Measurements from ENCODE around the gene JAZF1. TPM values are rescaled to one million over a fixed set of nuclear protein-coding genes. Genes with fewer than 3 reads are reported as not detected.
"Not testable (repeated sequence)": the region's sequence is repeated elsewhere in the genome, so short reads cannot be mapped to it uniquely, and the experiment has no call there.

Gene JAZF1
- total RNA-seq, 1 experiment from 2014 or later = 36.6 TPM

GRCh38 chr7:27869056-27869455 lies 311.5 kb downstream of the JAZF1 start:
- no peak for DNase-seq (ENCODE audit: low read depth in 1 of 2, low spot score in 2 of 2)
- peaks cover 14% of the 10 kb centered on the region for H3K4me1 ChIP-seq (replicated peaks)
- no peak overlapping the region for H3K27ac ChIP-seq
- H3K36me3 ChIP-seq = no peaks in the 10 kb centered on the region; the same call in 1 of the 2 replicates
- no peaks in the 10 kb centered on the region for H3K9me3 ChIP-seq (replicated peaks)
- no peak overlapping the region for H3K4me3 ChIP-seq
- H3K27me3 ChIP-seq (replicated peaks) = peaks cover 4% of the 10 kb centered on the region; the same call in 1 of the 2 replicates

- H3K4me3 ChIP-seq = no peak overlapping the region
- DNase-seq (ENCODE audit: low read depth in 1 of 2, low spot score in 2 of 2) = no peak
- H3K9me3 ChIP-seq (replicated peaks) = no peaks in the 10 kb centered on the region
- no peak overlapping the region for H3K27ac ChIP-seq
- peaks cover 3% of the 10 kb centered on the region; the same call in 1 of the 2 replicates for H3K36me3 ChIP-seq
- H3K27me3 ChIP-seq (replicated peaks) = peaks cover 4% of the 10 kb centered on the region; the same call in 1 of the 2 replicates
- peaks cover 16% of the 10 kb centered on the region for H3K4me1 ChIP-seq (replicated peaks)
Observed at GRCh38 chr7:27868131-27868550, 312.5 kb downstream of the JAZF1 start.

GRCh38 chr7:27866828-27867672 lies 313.5 kb downstream of the JAZF1 start:
- H3K9me3 ChIP-seq (replicated peaks) = no peaks in the 10 kb centered on the region
- no peak for DNase-seq (ENCODE audit: low read depth in 1 of 2, low spot score in 2 of 2)
- H3K4me3 ChIP-seq = no peak overlapping the region
- H3K36me3 ChIP-seq = peaks cover 3% of the 10 kb centered on the region; the same call in 1 of the 2 replicates
- H3K27me3 ChIP-seq (replicated peaks) = no peaks in the 10 kb centered on the region
- H3K27ac ChIP-seq = no peak overlapping the region
- peaks cover 12% of the 10 kb centered on the region for H3K4me1 ChIP-seq (replicated peaks)

GRCh38 chr7:27866256-27866655 lies 314.3 kb downstream of the JAZF1 start:
- no peak for DNase-seq (ENCODE audit: low read depth in 1 of 2, low spot score in 2 of 2)
- H3K27ac ChIP-seq = no peak overlapping the region
- H3K36me3 ChIP-seq = peaks cover 3% of the 10 kb centered on the region; the same call in 1 of the 2 replicates
- peaks cover 12% of the 10 kb centered on the region for H3K4me1 ChIP-seq (replicated peaks)
- no peaks in the 10 kb centered on the region for H3K27me3 ChIP-seq (replicated peaks)
- H3K9me3 ChIP-seq (replicated peaks) = no peaks in the 10 kb centered on the region
- H3K4me3 ChIP-seq = no peak overlapping the region

GRCh38 chr7:27863880-27864279 lies 316.7 kb downstream of the JAZF1 start:
- H3K36me3 ChIP-seq = peaks cover 3% of the 10 kb centered on the region; the same call in 1 of the 2 replicates
- peak overlapping the region; percentile 37 for H3K27ac ChIP-seq
- peak; percentile 77 to 86 for DNase-seq (ENCODE audit: low read depth in 1 of 2, low spot score in 2 of 2)
- H3K4me3 ChIP-seq = no peak overlapping the region
- H3K4me1 ChIP-seq (replicated peaks) = peaks cover 12% of the 10 kb centered on the region
- H3K9me3 ChIP-seq (replicated peaks) = no peaks in the 10 kb centered on the region
- H3K27me3 ChIP-seq (replicated peaks) = no peaks in the 10 kb centered on the region

GRCh38 chr7:27861747-27862146 lies 318.8 kb downstream of the JAZF1 start:
- DNase-seq (ENCODE audit: low read depth in 1 of 2, low spot score in 2 of 2) = no peak
- Histone ChIP-seq H3K4me3 (no peak overlapping the region), H3K4me1 (replicated peaks) (peaks cover 12% of the 10 kb centered on the region), H3K27ac (no peak overlapping the region), H3K36me3 (peaks cover 3% of the 10 kb centered on the region; the same call in 1 of the 2 replicates), H3K9me3 (replicated peaks) (no peaks in the 10 kb centered on the region), H3K27me3 (replicated peaks) (no peaks in the 10 kb centered on the region)

GRCh38 chr7:27860800-27861199 lies 319.8 kb downstream of the JAZF1 start:
- peaks cover 5% of the 10 kb centered on the region; the same call in 1 of the 2 replicates for H3K36me3 ChIP-seq
- H3K4me1 ChIP-seq (replicated peaks) = peaks cover 12% of the 10 kb centered on the region
- H3K27ac ChIP-seq = no peak overlapping the region
- no peak for DNase-seq (ENCODE audit: low read depth in 1 of 2, low spot score in 2 of 2)
- no peaks in the 10 kb centered on the region for H3K9me3 ChIP-seq (replicated peaks)
- H3K27me3 ChIP-seq (replicated peaks) = no peaks in the 10 kb centered on the region
- H3K4me3 ChIP-seq = no peak overlapping the region

- H3K9me3 ChIP-seq (replicated peaks); H3K4me3 ChIP-seq; H3K4me1 ChIP-seq (replicated peaks); H3K27ac ChIP-seq; DNase-seq (ENCODE audit: low read depth in 1 of 2, low spot score in 2 of 2); H3K27me3 ChIP-seq (replicated peaks); H3K36me3 ChIP-seq: not testable (repeated sequence)
Observed at GRCh38 chr7:27856703-27857485, 323.7 kb downstream of the JAZF1 start.

GRCh38 chr7:27850531-27850930 lies 330.1 kb downstream of the JAZF1 start:
- no peaks in the 10 kb centered on the region for H3K9me3 ChIP-seq (replicated peaks)
- H3K4me3 ChIP-seq = no peak overlapping the region
- no peaks in the 10 kb centered on the region for H3K4me1 ChIP-seq (replicated peaks)
- H3K36me3 ChIP-seq = no peaks in the 10 kb centered on the region
- no peaks in the 10 kb centered on the region for H3K27me3 ChIP-seq (replicated peaks)
- no peak for DNase-seq (ENCODE audit: low read depth in 1 of 2, low spot score in 2 of 2)
- no peak overlapping the region for H3K27ac ChIP-seq

GRCh38 chr7:27846388-27846787 lies 334.2 kb downstream of the JAZF1 start:
- H3K9me3 ChIP-seq (replicated peaks) = no peaks in the 10 kb centered on the region
- H3K27ac ChIP-seq = no peak overlapping the region
- DNase-seq (ENCODE audit: low read depth in 1 of 2, low spot score in 2 of 2) = no peak
- no peak overlapping the region for H3K4me3 ChIP-seq
- H3K4me1 ChIP-seq (replicated peaks) = no peaks in the 10 kb centered on the region
- no peaks in the 10 kb centered on the region for H3K27me3 ChIP-seq (replicated peaks)
- 0 out of 2 replicates have a peak, but pooled peaks cover 5% of the 10 kb centered on the region for H3K36me3 ChIP-seq

GRCh38 chr7:27843584-27844305 lies 336.9 kb downstream of the JAZF1 start:
- H3K4me1 ChIP-seq (replicated peaks) = no peaks in the 10 kb centered on the region
- H3K27me3 ChIP-seq (replicated peaks) = no peaks in the 10 kb centered on the region
- no peak overlapping the region for H3K27ac ChIP-seq
- H3K9me3 ChIP-seq (replicated peaks) = no peaks in the 10 kb centered on the region
- no peak for DNase-seq (ENCODE audit: low read depth in 1 of 2, low spot score in 2 of 2)
- H3K36me3 ChIP-seq = peaks cover 8% of the 10 kb centered on the region; the same call in 1 of the 2 replicates
- no peak overlapping the region for H3K4me3 ChIP-seq

GRCh38 chr7:27842851-27843250 lies 337.7 kb downstream of the JAZF1 start:
- DNase-seq (ENCODE audit: low read depth in 1 of 2, low spot score in 2 of 2) = no peak
- H3K4me3 ChIP-seq = no peak overlapping the region
- H3K4me1 ChIP-seq (replicated peaks) = no peaks in the 10 kb centered on the region
- H3K9me3 ChIP-seq (replicated peaks) = no peaks in the 10 kb centered on the region
- H3K27me3 ChIP-seq (replicated peaks) = no peaks in the 10 kb centered on the region
- no peak overlapping the region for H3K27ac ChIP-seq
- H3K36me3 ChIP-seq = peaks cover 8% of the 10 kb centered on the region; the same call in 1 of the 2 replicates

- no peaks in the 10 kb centered on the region for H3K27me3 ChIP-seq (replicated peaks)
- no peak overlapping the region for H3K4me3 ChIP-seq
- H3K4me1 ChIP-seq (replicated peaks) = no peaks in the 10 kb centered on the region
- peaks cover 8% of the 10 kb centered on the region; the same call in 1 of the 2 replicates for H3K36me3 ChIP-seq
- no peak overlapping the region for H3K27ac ChIP-seq
- H3K9me3 ChIP-seq (replicated peaks) = no peaks in the 10 kb centered on the region
- no peak for DNase-seq (ENCODE audit: low read depth in 1 of 2, low spot score in 2 of 2)
Observed at GRCh38 chr7:27842094-27842692, 338.4 kb downstream of the JAZF1 start.
